T-helper 17 cell (primary cell): ENCODE results near the gene STX3. TPM values are rescaled to one million over a fixed set of nuclear protein-coding genes. Genes with fewer than 3 reads are reported as not detected.

Experiments
- ATAC-seq: fragments of 150-1000 bp; cut with Tn5 transposase; 2 replicates; pipeline ENCODE4 v1.10.0; 2021; ENCODE audit warnings: mild to moderate bottlenecking, moderate library complexity
- DNase-seq, 3 donors: peaks; one replicate each; pipeline versions ENCODE4 v3.0.0 to v3.0.0-alpha.2; 2020 to 2021
- H3K9me3 ChIP-seq: one replicate; pipeline ENCODE4 v1.7.0; 2013; ENCODE audit warnings: low read length, mild to moderate bottlenecking; ENCODE audit not compliant: control insufficient read depth, poor library complexity, severe bottlenecking
- H3K27ac Mint-ChIP-seq: one replicate; pipeline ENCODE4 v1.8.0; 2022; ENCODE audit warnings: mild to moderate bottlenecking, moderate library complexity, mixed read lengths
- H3K27me3 Mint-ChIP-seq: one replicate; pipeline ENCODE4 v1.8.0; 2022; ENCODE audit warnings: mixed read lengths
- H3K36me3 Mint-ChIP-seq: one replicate; pipeline ENCODE4 v1.8.0; 2022; ENCODE audit warnings: low read depth, mixed read lengths
- H3K4me1 Mint-ChIP-seq: one replicate; pipeline ENCODE4 v1.8.0; 2022; ENCODE audit warnings: mild to moderate bottlenecking, mixed read lengths
- H3K4me3 Mint-ChIP-seq: one replicate; pipeline ENCODE4 v1.8.0; 2022; ENCODE audit warnings: mild to moderate bottlenecking, moderate library complexity, mixed read lengths
- total RNA-seq, 4 donors: library from RNA in 2 of 4; stranded (reverse) in 2 of 4; gene quantifications; one replicate each; pipeline ENCODE4 v1.2.3 and lab custom pipeline; 2022 to 2026

The STX3 gene
- total RNA-seq, 2 donors from 2014 or later: 4.7 to 6.6 TPM

DNA sequence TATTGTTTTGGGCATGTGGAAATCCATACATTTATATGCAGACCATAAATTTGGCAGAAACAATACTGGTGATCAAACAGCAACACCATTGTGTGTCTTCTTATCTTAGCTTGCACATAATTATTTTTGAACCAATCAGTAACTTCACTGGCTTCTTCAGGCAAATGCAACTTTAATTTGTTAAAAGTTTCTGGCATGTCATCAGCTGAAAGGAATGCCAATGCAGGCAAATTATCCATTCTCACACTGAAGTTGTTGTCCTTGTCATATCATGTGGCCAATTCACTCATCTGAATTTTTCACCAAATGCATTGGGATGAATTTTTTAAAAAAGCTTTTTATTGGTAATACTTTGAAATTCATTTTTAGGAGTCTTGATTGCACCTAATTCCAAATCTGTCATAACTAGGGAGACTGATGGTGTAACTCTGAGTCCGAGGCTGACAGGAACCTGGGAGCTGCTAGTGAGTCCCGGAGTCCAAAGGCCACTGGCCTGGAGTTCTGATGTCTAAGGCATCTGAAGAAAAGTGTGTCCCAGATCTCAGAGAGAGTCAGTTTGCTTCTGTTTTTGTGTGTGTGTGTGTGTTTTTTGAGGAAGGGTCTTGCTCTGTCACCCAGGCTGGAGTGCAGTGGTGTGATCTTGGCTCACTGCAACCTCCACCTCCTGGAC lies 24.1 kb upstream of the STX3 start:
- no peak for ATAC-seq
- Mint-ChIP-seq H3K27me3 (peaks cover 4% of the 10 kb centered on the region), H3K4me1 (no peaks in the 10 kb centered on the region), H3K4me3 (no peak overlapping the region), H3K36me3 (no peaks in the 10 kb centered on the region), H3K27ac (no peak overlapping the region)
- DNase-seq: no peak
- H3K9me3 ChIP-seq: no peaks in the 10 kb centered on the region

DNA sequence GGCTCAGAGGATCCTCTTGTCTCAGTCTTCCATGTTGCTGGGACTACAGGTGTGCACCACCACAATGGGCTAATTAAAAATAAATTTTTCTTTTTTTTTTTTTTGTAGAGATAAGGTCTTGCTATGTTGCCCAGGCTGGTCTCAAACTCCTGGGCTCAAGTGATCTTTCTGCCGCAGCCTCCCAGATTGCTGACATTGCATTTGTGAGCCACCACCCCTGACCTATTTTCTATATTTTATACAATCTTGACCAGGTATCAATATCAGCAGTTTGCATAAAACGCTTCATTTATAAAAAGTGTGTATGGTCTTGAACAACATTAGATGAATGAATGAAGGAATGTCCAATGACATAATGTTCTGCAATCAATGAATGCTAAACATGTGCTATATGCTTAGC lies 9.1 kb upstream of the STX3 start:
- DNase-seq (no peak), ATAC-seq (no peak)
- Mint-ChIP-seq H3K36me3 (peaks cover 5% of the 10 kb centered on the region), H3K27ac (no peak overlapping the region), H3K4me1 (peaks cover 4% of the 10 kb centered on the region), H3K4me3 (no peak overlapping the region), H3K27me3 (peaks cover 55% of the 10 kb centered on the region)
- no peaks in the 10 kb centered on the region for H3K9me3 ChIP-seq

DNA sequence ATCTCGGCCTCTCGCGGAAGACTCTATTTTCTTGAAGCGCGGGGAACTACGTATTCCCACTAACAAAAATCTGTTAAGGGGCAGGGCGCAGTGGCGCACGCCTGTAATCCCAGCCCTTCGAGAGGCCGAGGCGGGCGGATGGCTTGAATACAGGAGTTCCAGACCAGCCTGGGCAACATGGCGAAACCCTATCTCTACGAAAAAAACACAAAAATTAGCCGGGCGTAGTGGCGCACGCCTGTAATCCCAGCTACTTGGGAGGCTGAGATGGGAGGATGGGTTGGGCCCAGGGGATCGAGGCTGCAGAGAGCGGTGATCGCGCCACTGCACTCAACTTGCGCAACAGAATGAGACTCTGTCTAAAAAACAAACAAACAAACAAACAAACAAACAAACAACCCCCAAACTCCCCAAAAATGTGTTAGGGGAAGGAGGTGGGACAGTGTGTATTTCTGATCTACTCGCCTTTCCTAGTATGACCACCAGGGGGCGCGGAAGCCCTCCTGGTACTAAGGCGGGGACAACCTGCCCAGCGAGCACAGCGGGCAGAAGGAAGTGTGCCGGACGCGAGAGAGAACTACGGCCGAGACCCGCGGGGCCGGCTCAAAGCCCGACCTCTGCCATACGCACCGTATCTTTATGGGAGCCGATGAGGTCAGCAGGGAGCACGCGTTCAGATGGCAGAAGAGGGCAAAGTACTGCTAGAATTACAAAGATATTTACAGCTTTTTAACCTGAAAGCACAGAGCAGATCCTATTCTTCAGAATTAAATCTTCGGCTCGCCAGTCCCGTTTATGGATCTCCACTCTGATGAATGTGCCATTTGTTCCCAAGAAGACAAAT lies 1.3 kb upstream of the STX3 start:
- peaks cover 15% of the 10 kb centered on the region for H3K27me3 Mint-ChIP-seq
- ATAC-seq: peak; percentile 73
- H3K27ac Mint-ChIP-seq: peak overlapping the region; percentile 81

DNA sequence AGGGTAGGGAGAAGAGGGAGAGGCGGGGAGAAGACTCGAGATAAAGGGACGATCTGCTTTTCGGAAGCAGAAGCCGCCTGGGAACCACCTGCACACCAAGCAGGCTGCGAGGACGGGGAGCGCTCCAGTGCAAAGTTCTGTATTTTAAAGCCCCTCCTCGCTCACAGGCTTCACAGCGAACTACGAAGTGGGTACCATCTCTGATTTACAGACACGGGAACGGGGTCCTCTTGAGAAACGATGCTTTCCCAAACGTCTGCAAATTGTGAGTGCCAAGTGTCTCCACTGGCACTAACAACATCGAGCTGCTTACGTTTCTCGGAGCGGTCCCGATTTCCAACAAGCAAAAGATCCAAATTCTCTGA lies 700 bp upstream of the STX3 start:
- Mint-ChIP-seq H3K27me3 (peaks cover 9% of the 10 kb centered on the region), H3K36me3 (no peaks in the 10 kb centered on the region), H3K4me3 (peak overlapping the region; percentile 97), H3K4me1 (peaks cover 18% of the 10 kb centered on the region), H3K27ac (peak overlapping the region; percentile 81)
- H3K9me3 ChIP-seq: no peaks in the 10 kb centered on the region
- ATAC-seq: peak; percentile 42
- peak in 1 of 3 donors; percentile 18 for DNase-seq

More for the DNA sequence above, 1.3 kb upstream of the STX3 start:
- Mint-ChIP-seq H3K36me3 (no peaks in the 10 kb centered on the region), H3K4me3 (peak overlapping the region; percentile 97), H3K4me1 (peaks cover 18% of the 10 kb centered on the region)
- peak; percentile 69 to 75 (median 73) for DNase-seq
- no peaks in the 10 kb centered on the region for H3K9me3 ChIP-seq

DNA sequence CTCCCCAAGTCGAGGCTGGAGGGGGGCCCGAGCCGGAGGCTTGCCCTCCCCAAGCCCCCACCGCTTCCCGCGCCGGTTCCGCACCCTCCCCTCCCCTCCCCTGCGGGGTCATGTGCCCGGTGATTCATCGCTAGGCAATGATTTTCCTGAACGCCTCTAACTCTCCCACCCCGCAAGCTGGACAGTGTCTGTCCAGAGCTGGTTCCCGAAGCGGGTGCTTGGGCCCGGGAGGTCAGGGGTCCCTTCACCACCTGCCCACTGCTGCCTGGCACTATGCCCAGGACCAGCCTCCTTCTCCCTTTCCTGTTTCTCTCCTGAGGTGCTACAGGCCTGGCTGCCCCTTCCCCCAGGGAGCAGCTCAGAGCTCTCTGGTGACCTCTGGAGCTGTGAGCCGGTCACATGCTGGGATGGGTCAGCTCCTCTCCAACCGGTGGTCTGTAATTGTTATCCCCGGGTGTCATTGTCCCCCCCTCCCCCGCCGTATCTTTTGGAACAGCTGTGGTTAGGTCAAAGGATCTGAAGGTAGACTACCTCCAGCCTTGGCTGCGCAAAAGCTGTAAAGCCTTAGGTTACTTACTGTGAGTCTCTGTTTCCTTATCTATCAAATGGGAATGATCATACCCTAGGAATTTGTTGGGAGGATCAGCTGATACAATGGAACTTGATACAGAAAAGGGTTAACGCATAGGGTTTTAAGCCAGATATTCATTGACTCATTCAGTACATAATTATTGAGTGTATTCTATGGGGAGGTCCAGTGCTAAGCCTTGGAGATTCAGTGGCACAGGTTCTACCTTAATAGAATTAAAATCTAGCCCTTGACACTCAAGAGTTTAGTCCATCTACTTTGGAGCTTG lies 753 bp downstream of the STX3 start:
- Mint-ChIP-seq H3K36me3 (no peaks in the 10 kb centered on the region), H3K4me1 (peaks cover 20% of the 10 kb centered on the region), H3K27ac (peak overlapping the region; percentile 19), H3K4me3 (peak overlapping the region; percentile 97), H3K27me3 (no peaks in the 10 kb centered on the region)
- no peaks in the 10 kb centered on the region for H3K9me3 ChIP-seq
- ATAC-seq (peak; percentile 52), DNase-seq (peak in 1 of 3 donors; percentile 46)

DNA sequence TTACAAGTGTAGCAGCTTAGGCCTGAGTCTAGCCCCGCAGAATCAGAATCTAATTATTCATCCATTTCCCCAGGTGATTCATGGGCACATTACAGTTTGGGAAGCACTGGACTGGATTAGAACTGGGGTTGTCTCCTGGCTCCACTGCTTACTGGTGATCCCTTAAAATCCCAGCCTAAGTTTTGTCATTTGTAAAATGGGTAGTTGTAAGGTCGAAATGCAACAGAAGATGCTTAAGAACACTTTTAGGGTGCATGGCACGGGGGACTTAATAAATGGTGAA lies 1.3 kb downstream of the STX3 start:
- H3K36me3 Mint-ChIP-seq: no peaks in the 10 kb centered on the region
- H3K4me3 Mint-ChIP-seq: peak overlapping the region; percentile 97
- no peaks in the 10 kb centered on the region for H3K9me3 ChIP-seq
- ATAC-seq (no peak), DNase-seq (no peak)
- H3K4me1 Mint-ChIP-seq: peaks cover 20% of the 10 kb centered on the region
- no peaks in the 10 kb centered on the region for H3K27me3 Mint-ChIP-seq
- peak overlapping the region; percentile 19 for H3K27ac Mint-ChIP-seq

DNA sequence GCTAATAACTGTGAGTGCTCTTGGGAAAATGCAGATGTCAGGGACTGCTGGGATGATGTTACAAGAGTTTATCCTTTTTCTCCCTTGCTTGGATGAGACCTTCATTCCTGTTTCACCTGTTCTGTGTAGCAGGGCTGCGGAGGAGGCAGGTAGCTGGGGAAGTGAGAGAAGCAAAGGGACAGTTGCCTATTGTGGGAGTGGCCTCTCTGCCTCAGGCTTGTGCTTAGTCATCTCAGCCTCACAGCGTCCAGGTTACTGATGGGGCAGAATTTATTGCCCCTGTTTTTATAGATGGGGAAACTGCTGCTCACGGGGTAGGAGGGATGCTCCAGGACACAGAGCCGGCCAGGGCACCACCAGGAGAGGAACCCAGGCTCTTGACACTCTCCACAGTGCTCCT lies 1.7 kb downstream of the STX3 start:
- peak overlapping the region; percentile 19 for H3K27ac Mint-ChIP-seq
- DNase-seq (no peak), ATAC-seq (no peak)
- no peaks in the 10 kb centered on the region for H3K36me3 Mint-ChIP-seq
- peaks cover 20% of the 10 kb centered on the region for H3K4me1 Mint-ChIP-seq
- H3K4me3 Mint-ChIP-seq: peak overlapping the region; percentile 97
- no peaks in the 10 kb centered on the region for H3K27me3 Mint-ChIP-seq
- H3K9me3 ChIP-seq: no peaks in the 10 kb centered on the region

DNA sequence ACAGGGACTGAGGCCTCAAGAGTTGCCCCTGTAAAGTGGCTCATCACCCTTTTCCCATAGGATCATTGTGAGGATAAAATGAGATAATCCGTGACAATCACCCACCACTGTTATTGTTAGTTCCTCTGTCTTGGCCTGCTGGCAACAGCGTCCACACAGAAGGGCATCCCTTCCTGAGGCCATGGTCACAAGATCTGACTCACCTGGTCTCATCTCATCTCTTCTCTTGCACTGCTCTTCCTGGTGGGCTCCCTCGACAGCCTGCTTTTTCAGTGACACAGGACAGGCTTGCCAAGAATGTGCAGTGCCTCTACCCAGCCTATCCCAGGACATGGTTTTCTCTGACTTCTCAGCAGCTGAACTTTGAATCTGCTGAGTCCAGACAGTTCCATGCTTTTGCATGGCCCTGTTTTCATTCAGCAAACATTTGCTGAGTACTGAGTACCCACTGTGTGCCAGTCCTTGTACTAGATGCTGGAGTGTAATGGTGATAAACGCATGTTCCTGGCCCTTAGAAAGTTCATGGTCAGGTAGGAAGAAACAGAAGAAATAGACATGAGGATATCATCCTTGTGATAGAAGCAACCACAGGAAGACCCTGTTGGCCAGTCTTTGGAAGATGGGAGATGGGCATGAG lies 3.3 kb downstream of the STX3 start:
- H3K4me1 Mint-ChIP-seq: peaks cover 24% of the 10 kb centered on the region
- DNase-seq: no peak
- no peak overlapping the region for H3K27ac Mint-ChIP-seq
- no peak overlapping the region for H3K4me3 Mint-ChIP-seq
- no peaks in the 10 kb centered on the region for H3K27me3 Mint-ChIP-seq
- no peaks in the 10 kb centered on the region for H3K9me3 ChIP-seq
- no peak for ATAC-seq
- no peaks in the 10 kb centered on the region for H3K36me3 Mint-ChIP-seq

DNA sequence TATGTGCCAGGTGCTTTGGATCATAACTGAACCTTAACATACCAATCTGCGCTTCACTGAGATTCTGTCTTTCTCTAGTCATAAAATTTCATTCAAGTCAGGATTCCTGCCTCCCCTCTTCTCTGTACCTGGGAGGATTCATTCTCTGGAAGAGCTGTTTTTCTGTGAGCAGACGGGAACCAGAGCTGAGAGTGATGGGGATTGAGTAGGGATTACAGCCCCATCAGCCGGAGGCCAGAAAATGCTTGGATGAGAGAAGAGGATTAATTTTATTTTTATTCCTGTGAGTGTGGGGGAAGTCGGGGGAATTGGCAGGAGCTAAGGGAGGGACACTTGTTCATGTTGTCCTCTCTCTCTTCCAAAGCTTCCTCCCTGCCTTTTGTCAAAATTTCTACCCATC lies 4.7 kb downstream of the STX3 start:
- Mint-ChIP-seq H3K4me3 (no peak overlapping the region), H3K27me3 (no peaks in the 10 kb centered on the region), H3K27ac (no peak overlapping the region), H3K4me1 (peaks cover 17% of the 10 kb centered on the region), H3K36me3 (no peaks in the 10 kb centered on the region)
- DNase-seq (no peak), ATAC-seq (no peak)
- no peaks in the 10 kb centered on the region for H3K9me3 ChIP-seq

DNA sequence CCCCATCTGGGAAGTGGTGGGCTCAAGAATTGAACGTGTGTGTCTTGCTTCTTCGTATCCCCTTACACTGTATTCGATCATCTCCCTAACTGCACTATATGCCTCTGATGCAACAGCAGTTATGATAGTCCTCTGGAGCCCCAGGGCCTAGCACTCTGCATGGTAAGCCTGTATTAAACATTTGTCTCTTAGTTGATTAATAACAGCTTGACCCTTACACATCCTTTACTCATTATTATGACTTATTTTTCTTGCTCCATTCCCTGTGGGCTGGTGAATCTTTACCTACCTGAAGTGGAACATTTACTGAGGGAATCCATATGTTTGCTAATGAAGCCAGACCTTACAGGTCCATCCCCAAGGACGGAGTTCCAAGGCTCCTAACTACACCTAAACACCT lies 5.6 kb downstream of the STX3 start:
- no peak for DNase-seq
- no peak for ATAC-seq
- H3K4me1 Mint-ChIP-seq: peaks cover 21% of the 10 kb centered on the region
- no peaks in the 10 kb centered on the region for H3K9me3 ChIP-seq
- H3K27ac Mint-ChIP-seq: no peak overlapping the region
- no peaks in the 10 kb centered on the region for H3K36me3 Mint-ChIP-seq
- no peaks in the 10 kb centered on the region for H3K27me3 Mint-ChIP-seq
- H3K4me3 Mint-ChIP-seq: no peak overlapping the region

DNA sequence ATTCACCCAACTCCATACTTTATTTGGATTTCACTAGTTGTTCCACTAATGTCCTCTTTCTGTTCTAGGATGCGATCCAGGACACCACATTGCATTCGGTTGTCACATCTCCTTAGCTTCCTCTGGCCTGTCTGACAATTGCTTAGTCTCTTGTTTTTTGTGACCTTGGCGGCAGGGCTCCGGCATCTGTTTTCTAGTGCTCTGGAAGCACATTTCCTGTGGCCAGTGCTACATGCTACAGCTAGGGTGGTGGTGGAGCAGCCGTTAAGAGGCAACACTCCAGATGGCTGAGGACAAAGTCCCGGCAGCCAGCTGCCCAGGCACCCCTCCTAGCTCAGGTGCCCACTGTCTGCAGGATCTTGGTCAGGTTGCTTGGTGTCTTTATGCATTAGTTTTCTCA lies 6.8 kb downstream of the STX3 start:
- no peak for DNase-seq
- ATAC-seq: no peak
- H3K9me3 ChIP-seq: no peaks in the 10 kb centered on the region
- peaks cover 19% of the 10 kb centered on the region for H3K4me1 Mint-ChIP-seq
- no peak overlapping the region for H3K27ac Mint-ChIP-seq
- no peaks in the 10 kb centered on the region for H3K27me3 Mint-ChIP-seq
- H3K36me3 Mint-ChIP-seq: no peaks in the 10 kb centered on the region
- H3K4me3 Mint-ChIP-seq: no peak overlapping the region

DNA sequence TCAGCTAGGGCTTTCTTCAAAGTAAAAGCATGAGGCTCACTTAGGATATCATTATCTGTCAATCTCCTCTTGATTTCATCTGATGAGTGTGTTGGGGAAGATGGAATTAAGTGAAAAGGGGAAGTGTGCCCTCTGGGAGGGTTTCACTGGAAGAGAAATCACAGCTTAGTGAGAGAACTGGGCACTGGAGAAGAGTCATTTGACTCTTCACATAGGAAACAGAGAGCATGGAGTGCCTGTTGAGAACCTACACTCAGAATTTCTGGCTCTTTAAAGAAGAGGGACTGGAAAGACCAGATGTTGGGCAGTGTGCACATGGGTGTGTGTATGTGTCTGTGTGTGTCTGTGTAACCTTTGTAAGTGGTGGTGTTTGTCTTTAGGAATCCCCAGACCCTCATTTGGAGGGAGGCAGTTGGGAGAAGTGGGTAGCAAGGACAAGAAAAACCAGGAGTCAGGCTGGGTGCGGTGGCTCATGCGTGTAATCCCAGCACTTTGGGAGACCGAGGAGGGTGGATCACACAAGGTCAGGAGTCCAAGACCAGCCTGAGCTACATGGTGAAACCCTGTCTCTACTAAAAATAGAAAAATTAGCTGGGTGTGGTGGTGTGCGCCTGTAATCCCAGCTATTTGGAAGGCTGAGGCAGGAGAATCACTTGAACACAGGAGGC lies 10.0 kb downstream of the STX3 start:
- Mint-ChIP-seq H3K27ac (no peak overlapping the region), H3K27me3 (no peaks in the 10 kb centered on the region), H3K4me3 (no peak overlapping the region), H3K36me3 (no peaks in the 10 kb centered on the region), H3K4me1 (peaks cover 16% of the 10 kb centered on the region)
- no peak for ATAC-seq
- no peak for DNase-seq
- H3K9me3 ChIP-seq: no peaks in the 10 kb centered on the region
